HL-60/S4 treated with phorbol 12-myristate 13-acetate at 8.2 ng/mL for 4 days and 3 days (cell line): ENCODE measurements around the gene UBE2G1.

Experiments used
- in situ Hi-C: fragments of 300-500 bp; cut with MboI; formaldehyde crosslinking; loops from 2 replicates; pipeline ENCODE4 v1.15.0; 2022; ENCODE audit warnings: low sequenced_read_pairs

The UBE2G1 gene

GRCh38 chr17:4340914-4341615, 25.4 kb downstream of the UBE2G1 start:
- in situ Hi-C loops = no loop called here

- in situ Hi-C loops = no loop called here
Measured at GRCh38 chr17:4334776-4335584, 31.5 kb downstream of the UBE2G1 start.

- in situ Hi-C loops = no loop called here
Measured at GRCh38 chr17:4334332-4334731, 32.1 kb downstream of the UBE2G1 start.

GRCh38 chr17:4333041-4333440, 33.4 kb downstream of the UBE2G1 start:
- in situ Hi-C loops = no loop called here

GRCh38 chr17:4332296-4332970, 34.0 kb downstream of the UBE2G1 start:
- in situ Hi-C loops = no loop called here

- in situ Hi-C loops = no loop called here
Measured at GRCh38 chr17:4331614-4332013, 34.9 kb downstream of the UBE2G1 start.

- in situ Hi-C loops = no loop called here
Measured at GRCh38 chr17:4329838-4330237, 36.6 kb downstream of the UBE2G1 start.

- in situ Hi-C loops = no loop called here
Measured at GRCh38 chr17:4327606-4328005, 38.9 kb downstream of the UBE2G1 start.

GRCh38 chr17:4326608-4327007, 39.9 kb downstream of the UBE2G1 start:
- in situ Hi-C loops = no loop called here

GRCh38 chr17:4326112-4326511, 40.4 kb downstream of the UBE2G1 start:
- in situ Hi-C loops = no loop called here

- in situ Hi-C loops = no loop called here
Measured at GRCh38 chr17:4324463-4324862, 42.0 kb downstream of the UBE2G1 start.

- in situ Hi-C loops = no loop called here
Measured at GRCh38 chr17:4319221-4319620, 47.3 kb downstream of the UBE2G1 start.

- in situ Hi-C loops = no loop called here
Measured at GRCh38 chr17:4318596-4318995, 47.9 kb downstream of the UBE2G1 start.

GRCh38 chr17:4318186-4318585, 48.3 kb downstream of the UBE2G1 start:
- in situ Hi-C loops = no loop called here

- in situ Hi-C loops = no loop called here
Measured at GRCh38 chr17:4317610-4318009, 48.9 kb downstream of the UBE2G1 start.

- in situ Hi-C loops = no loop called here
Measured at GRCh38 chr17:4316648-4317047, 49.8 kb downstream of the UBE2G1 start.

GRCh38 chr17:4314618-4315017, 51.9 kb downstream of the UBE2G1 start:
- in situ Hi-C loops = no loop called here

- in situ Hi-C loops = no loop called here
Measured at GRCh38 chr17:4314179-4314578, 52.3 kb downstream of the UBE2G1 start.

GRCh38 chr17:4313221-4314114, 53.0 kb downstream of the UBE2G1 start:
- in situ Hi-C loops = no loop called here

- in situ Hi-C loops = no loop called here
Measured at GRCh38 chr17:4310354-4311060, 56.0 kb downstream of the UBE2G1 start.
